Kidney tubule cell (primary cell): ENCODE results near the gene ATP6V0E1.
"Not testable (repeated sequence)": the region's sequence is repeated elsewhere in the genome, so short reads cannot be mapped to it uniquely, and the experiment has no call there.

Experiments used
- DNase-seq: peaks from one replicate; pipeline ENCODE4 v3.0.0-alpha.2; 2018; ENCODE audit warnings: low spot score

Gene ATP6V0E1

GRCh38 chr5:173039188-173039587 lies 55.6 kb downstream of the ATP6V0E1 start:
- no peak for DNase-seq

GRCh38 chr5:173039964-173040363 lies 56.4 kb downstream of the ATP6V0E1 start:
- DNase-seq, result no peak

- DNase-seq, result no peak
These were observed 58.6 kb downstream of the ATP6V0E1 start for GRCh38 chr5:173041881-173042762.

GRCh38 chr5:173042763-173043107 lies 59.2 kb downstream of the ATP6V0E1 start:
- no peak for DNase-seq

- no peak for DNase-seq
These were observed 61.9 kb downstream of the ATP6V0E1 start for GRCh38 chr5:173045474-173045873.

GRCh38 chr5:173047096-173047837 lies 63.7 kb downstream of the ATP6V0E1 start:
- DNase-seq, result not testable (repeated sequence)

- DNase-seq, result no peak
These were observed 64.2 kb downstream of the ATP6V0E1 start for GRCh38 chr5:173047838-173048105.

- DNase-seq, result no peak
These were observed 67.2 kb downstream of the ATP6V0E1 start for GRCh38 chr5:173050791-173051190.

GRCh38 chr5:173051746-173052145 lies 68.2 kb downstream of the ATP6V0E1 start:
- no peak for DNase-seq

- DNase-seq, result no peak
These were observed 69.5 kb downstream of the ATP6V0E1 start for GRCh38 chr5:173053041-173053440.

- no peak for DNase-seq
These were observed 71.6 kb downstream of the ATP6V0E1 start for GRCh38 chr5:173055042-173055721.

GRCh38 chr5:173055722-173055982 lies 72.1 kb downstream of the ATP6V0E1 start:
- no peak for DNase-seq

GRCh38 chr5:173055983-173056782 lies 72.6 kb downstream of the ATP6V0E1 start, which contains the start of gene CREBRF:
Gene CREBRF, plus strand, starts transcription at chr5:173056352. Its CDS starts 24,424 bp downstream, at chr5:173080776.
- DNase-seq, result peak; percentile 96

- DNase-seq, result no peak
These were observed 73.2 kb downstream of the ATP6V0E1 start for GRCh38 chr5:173056783-173057061.

- DNase-seq, result peak; percentile 98
These were observed 73.7 kb downstream of the ATP6V0E1 start for GRCh38 chr5:173057062-173057924.

- DNase-seq, result no peak
These were observed 78.6 kb downstream of the ATP6V0E1 start for GRCh38 chr5:173062141-173062540.

GRCh38 chr5:173065155-173065554 lies 81.6 kb downstream of the ATP6V0E1 start:
- no peak for DNase-seq

GRCh38 chr5:173069671-173070070 lies 86.1 kb downstream of the ATP6V0E1 start:
- no peak for DNase-seq

GRCh38 chr5:173075137-173075843 lies 91.7 kb downstream of the ATP6V0E1 start:
- no peak for DNase-seq

- DNase-seq, result no peak
These were observed 92.4 kb downstream of the ATP6V0E1 start for GRCh38 chr5:173075970-173076369.

- not testable (repeated sequence) for DNase-seq
These were observed 92.9 kb downstream of the ATP6V0E1 start for GRCh38 chr5:173076471-173076870.
